Measurements from ENCODE around the gene TAS1R1.

GRCh38 chr1:6612641-6613360 lies 57.7 kb downstream of the TAS1R1 start:
- TF ChIP-seq POLR2AphosphoS5 (IDR thresholded peaks at IDR 0.05; ENCODE audit: borderline replicate concordance, low read depth, low read length) (no peak), EZH2 (IDR thresholded peaks at IDR 0.05) (no peak)

Measured in SK-N-MC (cell line).